EL (cell line): ENCODE results near the gene ARHGEF25.
A peak's percentile ranks its signal among the peaks of the same experiment; 100 is the strongest.
"Not testable (repeated sequence)": the region's sequence is repeated elsewhere in the genome, so short reads cannot be mapped to it uniquely, and the experiment has no call there.

Experiments used
- DNase-seq: peaks from one replicate; pipeline ENCODE4 v3.0.0-alpha.2; 2016

ARHGEF25 gene

DNA sequence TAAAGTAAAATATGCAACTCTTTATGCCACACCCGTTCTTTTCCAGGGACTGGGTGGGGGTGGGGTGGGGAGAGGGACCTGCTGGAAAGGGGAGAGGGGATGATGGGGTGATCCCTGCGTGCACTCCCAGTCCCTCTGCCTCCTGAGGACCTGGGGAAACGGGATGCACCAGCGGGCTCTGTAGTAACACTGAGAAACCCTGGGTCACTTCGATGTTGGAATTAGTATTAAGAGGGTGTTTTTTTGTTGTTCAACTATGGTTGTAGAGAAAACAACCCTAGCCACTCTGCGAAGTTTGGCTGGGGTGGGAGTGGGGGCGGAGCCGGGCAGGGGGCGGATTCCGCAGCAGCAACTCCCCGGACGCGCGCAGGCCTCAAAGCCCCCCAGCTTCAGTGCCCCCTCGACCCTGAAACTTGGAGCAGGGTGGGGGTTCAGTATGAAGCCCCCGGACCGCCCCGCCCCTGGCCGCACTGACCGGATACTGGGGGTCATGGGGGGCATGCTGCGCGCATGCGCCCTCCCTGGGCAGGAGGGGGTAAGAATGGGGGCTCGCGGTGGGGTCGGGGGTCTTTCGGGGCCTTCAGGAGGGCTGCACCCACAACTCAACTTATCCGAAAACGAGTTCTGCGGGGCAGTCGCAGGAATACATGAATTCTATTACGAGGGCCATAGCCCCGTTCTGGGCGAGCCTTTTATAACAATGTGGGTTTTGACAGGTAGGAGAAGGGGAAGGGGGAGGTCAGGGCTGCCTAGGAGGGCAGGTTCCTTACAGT, 1.3 kb upstream of the ARHGEF25 start:
- DNase-seq = no peak

DNA sequence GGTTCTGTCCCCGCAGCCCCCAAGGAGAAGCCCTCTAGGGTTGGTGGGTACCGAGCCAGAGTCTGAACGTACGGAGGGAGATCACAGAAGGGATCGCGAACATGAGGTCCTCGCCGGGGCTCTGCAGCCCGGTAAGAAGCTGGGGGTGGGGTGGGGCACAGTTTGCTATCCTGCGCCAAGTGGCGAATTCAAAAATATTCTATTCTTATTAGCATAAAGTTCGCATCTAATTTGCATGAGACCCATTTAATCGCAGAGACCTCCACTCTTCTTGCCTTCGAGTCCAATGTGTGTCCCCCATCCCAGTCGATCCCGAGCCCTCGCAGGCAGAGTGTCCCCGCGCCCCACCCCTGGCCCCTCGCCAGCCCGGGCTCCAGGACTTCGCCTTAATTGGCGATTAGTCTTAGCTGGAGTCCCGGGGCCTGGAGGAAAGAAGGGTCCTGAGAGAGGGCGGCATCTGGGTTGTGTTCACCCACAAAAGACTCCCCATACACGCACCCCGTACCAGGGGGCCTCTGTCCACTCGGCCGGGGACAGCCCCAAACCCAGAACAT, 604 bp upstream of the ARHGEF25 start:
- no peak for DNase-seq

DNA sequence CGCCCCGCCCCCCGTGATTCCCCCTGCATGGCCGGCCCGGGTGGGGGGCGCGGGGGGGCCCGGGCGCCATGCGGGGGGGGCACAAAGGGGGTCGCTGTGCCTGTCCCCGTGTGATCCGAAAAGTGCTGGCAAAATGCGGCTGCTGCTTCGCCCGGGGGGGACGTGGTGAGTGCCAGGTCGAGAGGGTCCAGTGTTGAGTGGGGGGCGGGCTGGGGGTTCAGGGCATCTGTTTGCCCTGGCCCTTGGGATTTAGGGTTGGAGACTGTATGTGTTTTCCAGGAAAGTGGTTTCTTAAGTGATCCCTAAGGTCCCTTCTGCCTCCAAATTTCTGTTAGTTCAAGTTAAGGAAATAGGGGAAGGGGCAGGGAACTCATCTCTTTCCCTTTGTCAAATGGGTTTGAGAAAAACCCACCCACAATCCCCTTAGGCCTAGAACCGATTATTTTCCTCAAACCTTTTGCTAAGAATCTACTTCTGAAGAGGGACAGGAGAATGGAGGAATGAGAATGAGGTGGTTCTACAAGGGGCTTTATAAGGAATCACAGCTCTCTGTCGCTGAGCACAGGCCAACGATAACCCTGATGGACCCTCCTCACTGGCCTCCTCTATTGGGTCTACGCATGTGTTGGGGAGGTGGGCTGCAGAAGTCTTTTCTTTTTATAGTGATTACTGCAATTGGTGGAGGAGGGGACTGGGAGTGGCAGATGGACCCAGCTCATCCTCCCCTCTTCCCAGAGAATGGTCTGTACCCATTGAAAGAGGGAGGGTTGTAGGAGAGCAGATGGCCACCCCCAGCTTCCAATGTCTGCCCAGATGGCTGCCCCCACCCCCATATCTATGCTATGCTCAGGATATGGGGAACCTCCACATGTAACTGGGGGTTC, 834 bp downstream of the ARHGEF25 start:
- no peak for DNase-seq

DNA sequence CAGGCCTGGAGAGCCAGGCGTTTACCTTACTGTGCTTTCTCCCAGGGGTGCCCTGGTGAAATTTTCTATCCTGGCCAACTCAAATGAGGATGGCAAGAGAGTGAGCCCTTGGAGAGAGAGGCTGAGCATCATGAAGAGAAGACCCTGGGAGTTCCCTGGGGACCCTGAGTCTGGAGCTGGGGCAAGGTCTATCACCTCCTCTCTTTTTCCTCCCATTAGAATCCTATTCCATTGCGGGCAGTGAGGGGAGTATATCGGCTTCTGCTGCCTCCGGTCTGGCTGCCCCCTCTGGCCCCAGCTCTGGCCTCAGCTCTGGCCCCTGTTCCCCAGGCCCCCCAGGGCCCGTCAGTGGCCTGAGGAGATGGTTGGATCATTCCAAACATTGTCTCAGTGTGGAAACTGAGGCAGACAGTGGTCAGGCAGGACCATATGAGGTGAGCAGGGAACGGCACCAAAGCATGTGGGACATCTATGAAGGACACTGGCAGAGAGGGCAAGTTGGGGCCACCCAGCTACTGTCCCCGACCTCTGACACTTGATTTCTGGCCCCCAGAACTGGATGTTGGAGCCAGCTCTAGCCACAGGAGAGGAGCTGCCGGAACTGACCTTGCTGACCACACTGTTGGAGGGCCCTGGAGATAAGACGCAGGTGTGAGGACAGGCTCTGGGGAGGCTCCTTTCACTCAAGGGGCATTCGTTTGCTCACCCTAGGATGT, 1.6 kb downstream of the ARHGEF25 start:
- DNase-seq = no peak

DNA sequence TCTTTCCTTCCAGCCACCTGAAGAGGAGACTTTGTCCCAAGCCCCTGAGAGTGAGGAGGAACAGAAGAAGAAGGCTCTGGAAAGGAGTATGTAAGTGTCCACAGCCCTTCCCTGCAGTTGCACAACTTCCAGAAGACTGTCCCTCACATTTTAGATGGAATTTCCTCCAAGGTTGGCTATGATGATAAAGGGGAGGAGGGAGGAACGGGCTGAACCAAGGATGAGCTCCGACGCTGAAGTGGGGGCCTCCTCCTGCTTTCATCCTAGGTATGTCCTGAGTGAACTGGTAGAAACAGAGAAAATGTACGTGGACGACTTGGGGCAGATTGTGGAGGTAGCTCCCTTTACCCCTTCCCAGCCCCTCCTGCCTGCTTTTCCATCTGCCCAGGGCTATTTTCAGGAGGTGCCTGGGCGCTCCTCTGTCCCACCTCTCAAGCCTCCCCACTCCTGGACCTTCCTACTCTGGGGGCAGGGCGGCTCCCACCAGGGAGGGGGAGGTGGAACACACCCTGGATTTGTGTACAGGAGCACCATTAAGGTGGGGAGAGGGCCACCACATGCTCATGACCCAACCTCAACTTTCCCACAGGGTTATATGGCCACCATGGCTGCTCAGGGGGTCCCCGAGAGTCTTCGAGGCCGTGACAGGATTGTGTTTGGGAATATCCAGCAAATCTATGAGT, 2.3 kb downstream of the ARHGEF25 start:
- DNase-seq = no peak

DNA sequence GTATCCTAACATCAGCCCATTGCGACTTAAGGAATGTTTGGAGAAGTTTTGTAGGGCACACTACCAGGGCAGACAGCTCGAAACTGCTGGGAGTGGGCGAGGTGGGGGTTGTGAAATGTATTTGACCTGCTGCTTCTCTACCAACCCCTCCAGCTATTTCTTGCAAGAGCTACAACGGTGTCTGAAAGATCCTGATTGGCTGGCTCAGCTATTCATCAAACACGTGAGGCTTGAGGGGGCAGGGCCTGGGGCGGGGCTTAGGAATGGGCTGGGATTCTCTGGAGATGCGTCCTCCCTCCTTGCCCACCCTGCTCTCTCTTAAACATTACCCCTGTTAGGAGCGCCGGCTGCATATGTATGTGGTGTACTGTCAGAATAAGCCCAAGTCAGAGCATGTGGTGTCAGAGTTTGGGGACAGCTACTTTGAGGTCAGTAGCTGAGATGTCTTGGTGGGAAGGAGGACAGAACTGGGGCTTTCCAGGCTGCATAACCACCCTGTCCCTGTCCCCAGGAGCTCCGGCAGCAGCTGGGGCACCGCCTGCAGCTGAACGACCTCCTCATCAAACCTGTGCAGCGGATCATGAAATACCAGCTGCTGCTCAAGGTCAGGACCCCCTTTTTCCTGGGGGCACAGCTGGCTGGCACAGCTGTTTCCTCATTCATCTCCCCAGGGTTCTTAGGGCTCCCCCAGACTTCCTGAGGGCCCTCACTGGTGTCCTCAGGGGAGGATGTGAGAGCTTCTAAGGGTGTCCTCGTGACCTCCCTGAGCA, 3.1 kb downstream of the ARHGEF25 start:
- peak; percentile 44 for DNase-seq

DNA sequence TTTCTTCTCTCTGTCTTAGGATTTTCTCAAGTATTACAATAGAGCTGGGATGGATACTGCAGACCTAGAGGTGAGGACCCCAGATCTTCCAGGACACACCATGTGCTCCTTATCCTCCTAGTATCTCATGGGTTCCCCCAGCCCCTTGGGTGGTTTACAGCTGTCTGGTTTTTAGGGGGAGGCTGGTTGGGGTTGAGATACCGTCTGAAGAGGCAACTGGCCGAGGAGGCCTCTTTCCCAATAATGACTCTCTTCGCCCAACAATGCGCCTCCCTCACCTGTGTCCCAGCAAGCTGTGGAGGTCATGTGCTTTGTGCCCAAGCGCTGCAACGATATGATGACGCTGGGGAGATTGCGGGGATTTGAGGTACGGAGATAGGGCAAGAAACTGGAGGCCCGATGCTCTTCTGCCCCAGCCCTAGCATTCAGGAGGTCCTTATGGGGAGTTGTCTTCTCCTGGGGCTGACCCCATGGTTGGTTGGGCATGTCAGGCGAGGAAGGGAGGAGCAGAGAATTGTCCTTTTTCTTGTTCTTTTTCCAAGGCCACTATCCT, 3.8 kb downstream of the ARHGEF25 start:
- DNase-seq = no peak

DNA sequence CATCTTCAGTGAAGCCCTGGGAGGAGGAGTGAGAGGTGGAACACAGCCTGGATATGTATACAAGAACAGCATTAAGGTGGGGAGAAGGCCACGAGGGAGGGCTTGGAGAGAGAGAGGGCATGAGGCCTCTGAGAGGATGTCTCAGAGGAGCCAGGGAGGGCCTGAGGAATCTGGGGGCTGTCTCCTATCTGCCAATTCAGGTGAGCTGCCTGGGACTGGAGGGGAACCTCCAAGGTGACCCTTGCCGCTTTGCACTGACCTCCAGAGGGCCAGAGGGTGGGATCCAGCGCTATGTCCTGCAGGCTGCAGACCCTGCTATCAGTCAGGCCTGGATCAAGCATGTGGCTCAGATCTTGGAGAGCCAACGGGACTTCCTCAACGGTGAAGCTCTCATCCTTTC, 4.4 kb downstream of the ARHGEF25 start:
- no peak for DNase-seq

DNA sequence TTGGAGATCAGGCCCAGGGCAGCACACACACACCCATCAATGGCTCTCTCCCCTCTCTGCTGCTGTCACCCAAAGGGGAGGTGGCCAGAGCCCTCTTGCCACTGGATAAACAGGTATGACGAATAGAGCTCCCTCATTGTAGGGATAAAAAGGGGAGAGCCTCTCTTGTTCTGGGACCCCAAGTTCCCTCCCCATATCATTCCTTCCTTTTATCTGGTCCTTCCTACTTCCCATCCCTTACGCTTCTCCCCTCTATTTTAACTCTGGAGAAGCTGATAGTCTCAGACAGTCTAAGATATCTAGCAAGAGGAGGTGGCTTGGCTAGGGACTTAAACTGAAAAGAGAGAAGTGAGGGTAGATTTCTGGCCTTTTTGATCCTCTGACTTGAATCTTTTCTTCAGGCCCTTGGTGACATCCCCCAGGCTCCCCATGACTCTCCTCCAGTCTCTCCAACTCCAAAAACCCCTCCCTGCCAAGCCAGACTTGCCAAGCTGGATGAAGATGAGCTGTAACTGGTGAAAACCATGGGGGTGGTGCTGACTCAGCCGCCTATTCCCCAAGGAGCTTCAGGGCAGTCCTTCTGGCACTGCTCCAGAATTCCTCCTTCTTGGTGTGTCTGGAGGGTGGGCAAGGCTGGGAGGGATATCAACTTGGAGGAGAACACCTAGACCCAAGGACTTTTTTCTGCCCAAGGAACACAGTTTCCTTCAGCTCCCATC, 5.3 kb downstream of the ARHGEF25 start:
- DNase-seq = peak; percentile 68

DNA sequence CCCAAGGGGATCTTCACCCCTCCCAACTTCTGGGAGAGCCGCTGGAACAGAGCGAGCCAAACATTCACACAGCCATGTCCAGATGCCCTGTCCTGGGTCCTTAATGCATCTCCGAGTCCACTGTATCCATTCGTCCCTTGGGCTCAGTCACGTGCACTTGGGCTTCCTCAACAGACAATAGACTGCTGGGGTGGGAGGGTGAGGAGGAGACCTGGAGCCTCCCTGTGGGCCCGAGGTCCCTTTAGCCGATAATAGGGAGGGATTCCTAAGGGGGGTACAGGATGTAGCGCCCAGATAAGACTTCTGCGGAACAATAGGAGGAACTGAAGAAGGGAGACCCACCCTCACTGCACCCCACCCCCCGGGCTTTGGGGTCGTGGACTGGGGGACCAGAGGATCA, 6.7 kb downstream of the ARHGEF25 start:
- no peak for DNase-seq

DNA sequence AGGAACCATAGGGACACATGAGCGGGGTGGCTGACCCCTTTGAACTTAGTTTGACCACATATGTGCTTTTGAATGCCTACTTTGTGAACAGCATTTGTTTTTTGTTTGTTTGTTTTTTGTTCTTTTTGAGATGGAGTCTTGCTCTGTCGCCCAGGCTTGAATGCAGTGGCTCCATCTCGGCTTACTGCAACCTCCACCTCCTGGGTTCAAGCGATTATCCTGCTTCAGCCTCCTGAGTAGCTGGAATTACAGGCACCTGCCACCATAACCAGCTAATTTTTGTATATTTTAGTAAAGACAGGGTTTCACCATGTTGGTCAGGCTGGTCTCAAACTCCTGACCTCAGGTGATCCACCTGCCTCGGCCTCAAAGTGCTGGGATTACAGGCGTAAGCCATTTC, 7.2 kb downstream of the ARHGEF25 start:
- DNase-seq = not testable (repeated sequence)

DNA sequence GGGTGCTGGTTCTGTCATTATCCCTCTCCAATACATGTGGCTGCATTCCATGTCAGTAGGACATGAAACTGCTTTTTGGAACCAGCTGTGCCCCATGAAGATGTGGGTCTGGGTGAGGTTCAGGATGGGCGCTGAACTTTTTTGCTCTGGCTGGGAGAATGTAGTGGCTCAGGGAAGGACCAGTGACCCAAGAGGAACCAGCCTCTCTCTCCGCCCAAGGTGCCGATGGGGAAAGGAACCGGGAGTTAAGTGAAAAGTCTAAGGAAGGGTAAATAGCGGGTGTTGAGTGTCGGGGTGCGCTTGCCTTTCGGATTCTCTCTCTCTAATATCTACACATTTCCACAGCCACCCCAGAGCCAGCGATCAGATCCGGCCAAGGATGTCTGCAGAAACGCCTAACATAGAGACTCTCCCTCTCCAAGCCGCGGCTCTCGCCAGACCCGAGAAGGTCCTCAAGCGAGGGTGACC, 7.8 kb downstream of the ARHGEF25 start:
- DNase-seq = no peak

DNA sequence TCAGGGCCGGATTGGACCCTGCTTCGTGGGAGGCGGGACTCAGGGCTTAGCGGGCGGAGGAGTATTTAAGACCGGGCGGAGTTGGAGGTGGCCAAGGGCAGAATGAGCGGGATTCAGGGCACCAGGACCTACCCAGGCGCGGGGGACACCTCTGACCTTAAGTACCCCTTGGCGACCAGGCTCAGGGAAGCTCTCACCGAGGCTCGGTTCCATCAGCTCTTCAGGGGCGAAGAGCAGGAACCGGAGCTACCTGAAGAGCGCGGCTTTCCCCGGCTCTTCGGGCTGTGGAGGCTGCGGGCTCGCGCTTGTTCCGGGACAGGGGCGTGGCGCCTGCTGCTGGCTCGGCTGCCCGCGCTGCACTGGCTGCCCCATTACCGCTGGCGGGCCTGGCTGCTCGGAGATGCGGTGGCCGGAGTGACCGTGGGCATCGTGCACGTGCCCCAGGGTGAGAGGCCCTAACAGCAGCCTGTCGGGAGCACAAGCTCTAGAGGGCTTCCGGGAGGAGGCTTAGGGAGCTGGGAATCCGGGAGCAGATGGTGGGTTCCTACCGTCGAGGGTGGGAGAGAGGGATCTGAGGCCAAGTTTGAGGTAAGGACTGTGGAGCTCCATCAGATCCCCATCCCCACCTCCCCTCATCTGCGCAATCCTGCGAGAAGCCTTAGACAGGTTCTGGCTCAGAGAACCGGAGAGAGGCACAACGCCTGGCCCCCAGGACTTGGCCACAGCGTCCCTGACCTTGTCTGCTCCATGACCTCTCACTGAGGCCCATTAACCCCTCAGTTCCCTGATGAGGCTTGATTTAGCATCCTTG, 8.4 kb downstream of the ARHGEF25 start:
- DNase-seq = no peak

DNA sequence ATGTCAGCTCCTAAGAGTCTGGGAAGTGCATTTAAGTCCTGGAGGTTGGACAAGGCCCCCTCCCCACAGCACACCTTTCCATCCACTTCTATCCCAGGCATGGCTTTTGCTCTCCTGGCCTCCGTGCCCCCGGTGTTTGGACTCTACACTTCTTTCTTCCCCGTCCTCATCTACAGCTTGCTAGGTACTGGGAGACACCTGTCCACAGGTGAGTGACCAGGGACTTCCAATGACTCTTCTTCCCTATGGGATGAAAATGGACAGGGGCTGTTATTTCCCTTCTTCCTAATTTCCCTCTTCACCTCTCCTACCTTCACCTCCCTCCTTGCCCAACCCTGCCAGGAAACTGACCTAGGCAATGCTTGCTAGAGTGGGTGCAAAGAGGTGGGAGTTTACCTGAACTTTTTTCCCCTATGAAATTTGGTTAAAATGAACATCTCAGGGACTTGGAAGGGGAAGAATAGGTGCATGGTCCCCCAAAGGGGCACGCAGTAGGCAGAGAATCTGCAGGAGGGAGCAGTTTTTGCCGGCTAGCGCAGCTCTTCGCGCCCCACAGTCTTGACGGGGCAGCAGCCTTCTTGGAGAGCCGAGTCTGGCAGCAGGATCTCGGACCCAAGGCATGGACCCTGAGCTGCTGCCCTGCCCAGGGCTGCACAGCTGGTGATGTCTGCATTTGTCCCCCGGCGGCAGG, 9.2 kb downstream of the ARHGEF25 start:
- no peak for DNase-seq

DNA sequence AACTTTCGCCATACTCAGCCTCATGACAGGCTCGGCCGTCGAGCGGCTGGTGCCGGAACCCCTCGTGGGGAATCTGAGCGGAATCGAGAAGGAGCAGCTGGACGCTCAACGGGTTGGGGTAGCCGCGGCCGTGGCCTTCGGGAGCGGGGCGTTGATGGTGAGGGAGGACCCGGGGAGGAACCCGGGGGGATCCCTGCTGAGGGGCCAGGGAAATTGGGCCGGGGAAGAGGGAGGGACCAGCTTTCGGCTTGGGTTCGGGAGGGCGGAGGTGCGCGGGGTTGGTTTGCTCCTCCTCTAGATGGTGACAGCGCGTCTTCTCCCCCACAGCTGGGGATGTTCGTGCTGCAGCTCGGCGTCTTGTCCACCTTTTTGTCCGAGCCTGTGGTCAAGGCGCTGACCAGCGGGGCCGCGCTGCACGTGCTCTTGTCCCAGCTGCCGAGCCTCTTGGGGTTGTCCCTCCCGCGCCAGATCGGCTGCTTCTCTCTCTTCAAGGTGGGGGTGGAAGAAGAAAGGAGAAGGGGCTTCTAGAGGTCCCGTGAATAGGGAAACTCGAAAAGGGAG, 9.8 kb downstream of the ARHGEF25 start:
- DNase-seq = no peak

DNA sequence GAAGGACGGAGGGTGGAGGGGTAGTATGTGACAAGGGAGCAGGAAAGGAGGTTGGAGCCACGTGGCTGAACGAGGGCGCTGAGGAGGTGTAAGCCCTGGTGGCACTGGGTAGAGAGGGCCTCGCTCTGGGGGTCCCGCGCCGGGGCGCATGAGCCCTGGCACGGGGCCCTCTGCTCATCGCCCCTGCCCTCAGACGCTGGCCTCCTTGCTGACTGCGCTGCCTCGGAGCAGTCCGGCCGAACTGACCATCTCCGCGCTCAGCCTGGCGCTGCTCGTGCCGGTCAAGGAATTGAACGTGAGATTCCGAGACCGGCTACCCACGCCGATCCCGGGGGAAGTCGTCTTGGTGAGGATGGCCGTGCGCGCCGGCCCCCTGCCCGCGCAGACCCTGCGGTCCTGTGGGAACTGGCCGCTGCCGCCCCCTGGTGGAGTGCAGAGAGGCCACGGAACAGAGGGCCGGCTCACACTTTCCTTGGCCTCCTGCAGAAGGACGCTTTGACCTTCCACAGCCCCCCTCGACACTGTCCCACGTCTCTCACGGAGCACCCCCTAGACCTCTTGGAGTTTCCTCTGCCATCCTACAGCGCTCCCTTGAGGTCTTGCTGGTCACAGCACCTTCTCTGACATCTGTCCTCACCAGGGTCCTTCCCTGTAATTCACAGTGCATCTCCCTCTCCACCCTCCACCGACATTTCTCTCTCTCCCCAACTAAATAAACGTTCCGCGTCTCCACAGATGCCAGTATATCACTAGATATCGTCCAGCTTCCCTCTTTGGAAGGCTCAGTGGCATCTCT, 10.5 kb downstream of the ARHGEF25 start:
- DNase-seq = peak; percentile 43

DNA sequence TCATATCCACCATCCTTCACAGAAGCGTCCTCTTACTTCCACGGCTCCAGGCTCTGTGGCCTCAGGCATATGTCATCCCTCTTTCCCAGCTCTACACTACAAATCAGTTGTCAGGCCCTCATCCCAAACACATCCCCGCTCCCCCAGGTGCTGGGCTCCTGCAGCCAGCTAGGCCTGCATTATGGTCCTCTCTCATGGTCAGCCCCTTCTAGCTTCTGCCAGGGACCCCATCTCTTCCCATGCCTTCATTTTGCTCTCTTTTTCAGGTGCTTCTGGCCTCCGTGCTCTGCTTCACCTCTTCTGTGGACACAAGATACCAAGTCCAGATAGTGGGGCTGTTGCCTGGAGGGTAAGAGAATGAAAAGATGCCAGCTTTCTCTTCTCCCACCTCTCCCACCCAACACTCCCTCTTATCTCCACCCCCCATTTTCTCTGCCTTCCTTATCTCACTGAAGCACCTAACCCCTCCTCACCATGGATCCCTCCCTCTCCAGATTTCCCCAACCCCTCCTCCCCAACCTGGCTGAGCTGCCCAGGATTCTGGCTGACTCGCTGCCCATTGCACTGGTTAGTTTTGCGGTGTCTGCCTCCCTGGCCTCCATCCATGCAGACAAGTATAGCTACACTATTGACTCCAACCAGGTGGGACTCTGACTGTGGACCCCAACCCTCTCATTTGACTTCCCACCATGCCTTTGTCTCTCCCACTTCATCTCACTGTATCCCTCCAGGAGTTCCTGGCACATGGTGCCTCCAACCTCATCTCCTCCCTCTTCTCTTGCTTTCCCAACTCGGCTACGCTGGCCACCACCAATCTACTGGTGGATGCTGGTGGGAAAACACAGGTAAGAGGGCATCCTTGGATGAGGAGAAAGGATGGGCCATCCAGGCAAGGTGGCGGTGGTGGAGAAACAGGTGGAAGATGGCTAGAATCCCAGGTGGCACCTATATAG, 11.3 kb downstream of the ARHGEF25 start:
- no peak for DNase-seq
